A549 treated with ZK216348 at 1 μM for 4 hours (cell line): ENCODE results near the gene KRTAP9-7. TPM values are rescaled to one million over a fixed set of nuclear protein-coding genes. Genes with fewer than 3 reads are reported as not detected.

Experiments
- total RNA-seq: library from RNA; stranded (reverse); fragments of 200-300 nt; extraction: Qiagen RNA extraction; gene quantifications from 5 replicates; pipeline ENCODE4 v1.2.3, GENCODE V29; 2022; ENCODE audit warnings: low read depth

Gene KRTAP9-7
- not detected in 5 replicates for total RNA-seq

GRCh38 chr17:41275648-41276190 lies at the start of gene KRTAP9-7:
TSS of gene KRTAP9-7 (plus strand) at chr17:41275698. CDS start at chr17:41275698, 0 bp downstream.

GRCh38 chr17:41226598-41227095 lies 48.9 kb upstream of the KRTAP9-7 start, which contains the start of gene KRTAP9-2:
TSS of gene KRTAP9-2 (plus strand) at chr17:41226648. CDS start at chr17:41226655, 7 bp downstream.

GRCh38 chr17:41232399-41233105 lies 42.9 kb upstream of the KRTAP9-7 start, which contains the start of gene KRTAP9-3:
TSS of gene KRTAP9-3 (plus strand) at chr17:41232449. CDS start at chr17:41232502, 53 bp downstream.

GRCh38 chr17:41237949-41238437 lies 37.5 kb upstream of the KRTAP9-7 start, which contains the start of gene KRTAP9-8:
TSS of gene KRTAP9-8 (plus strand) at chr17:41237999. CDS start at chr17:41238052, 53 bp downstream.

GRCh38 chr17:41249637-41250240 lies 25.8 kb upstream of the KRTAP9-7 start, which contains the start of gene KRTAP9-4:
TSS of gene KRTAP9-4 (plus strand) at chr17:41249687. CDS start at chr17:41249721, 34 bp downstream.

GRCh38 chr17:41255381-41256290 lies 19.9 kb upstream of the KRTAP9-7 start, which contains the start of gene KRTAP9-9:
TSS of gene KRTAP9-9 (plus strand) at chr17:41255384.

GRCh38 chr17:41265078-41265477 lies 10.4 kb upstream of the KRTAP9-7 start, which contains the start of gene KRTAP9-6:
TSS of gene KRTAP9-6 (plus strand) at chr17:41265378. CDS start at chr17:41265378, 0 bp downstream.

GRCh38 chr17:41301916-41302901 lies 26.7 kb downstream of the KRTAP9-7 start, which contains the start of gene KRTAP29-1:
TSS of gene KRTAP29-1 (minus strand) at chr17:41302851. CDS start at chr17:41302851, 0 bp downstream.

GRCh38 chr17:41308918-41309359 lies 33.4 kb downstream of the KRTAP9-7 start, which contains the start of gene KRTAP16-1:
TSS of gene KRTAP16-1 (minus strand) at chr17:41309309. CDS start at chr17:41309253, 56 bp downstream.

GRCh38 chr17:41315204-41315794 lies 39.8 kb downstream of the KRTAP9-7 start, which contains the start of gene KRTAP17-1:
TSS of gene KRTAP17-1 (minus strand) at chr17:41315710. CDS start at chr17:41315650, 60 bp downstream.

Other genes with a start within 250 kb of the KRTAP9-7 start
- gene KRTAP1-5, start 248.5 kb upstream of the KRTAP9-7 start, total RNA-seq: not detected in 5 replicates
- gene KRTAP1-4, start 245.5 kb upstream of the KRTAP9-7 start, total RNA-seq: not detected in 5 replicates
- not detected in 5 replicates for gene KRTAP1-3, start 240.8 kb upstream of the KRTAP9-7 start, total RNA-seq
- not detected in 5 replicates for gene KRTAP1-1, start 234.2 kb upstream of the KRTAP9-7 start, total RNA-seq
- gene KRTAP2-1, start 228.4 kb upstream of the KRTAP9-7 start, total RNA-seq: not detected in 5 replicates
- gene KRTAP2-2, start 220.5 kb upstream of the KRTAP9-7 start, total RNA-seq: not detected in 5 replicates
- not detected in 5 replicates for gene KRTAP2-3, start 215.6 kb upstream of the KRTAP9-7 start, total RNA-seq
- not detected in 5 replicates for gene KRTAP2-4, start 209.8 kb upstream of the KRTAP9-7 start, total RNA-seq
- gene KRTAP4-7, start 191.5 kb upstream of the KRTAP9-7 start, total RNA-seq: not detected in 5 replicates
- not detected in 5 replicates for gene KRTAP4-8, start 177.6 kb upstream of the KRTAP9-7 start, total RNA-seq
- gene KRTAP4-16, start 173.5 kb upstream of the KRTAP9-7 start, total RNA-seq: not detected in 5 replicates
- gene KRTAP4-9, start 170.3 kb upstream of the KRTAP9-7 start, total RNA-seq: not detected in 5 replicates
- not detected in 5 replicates for gene KRTAP4-11, start 157.3 kb upstream of the KRTAP9-7 start, total RNA-seq
- gene KRTAP4-12, start 151.5 kb upstream of the KRTAP9-7 start, total RNA-seq: not detected in 5 replicates
- not detected in 5 replicates for gene KRTAP4-6, start 135.2 kb upstream of the KRTAP9-7 start, total RNA-seq
- not detected in 5 replicates for gene KRTAP4-5, start 125.9 kb upstream of the KRTAP9-7 start, total RNA-seq
- not detected in 5 replicates for gene KRTAP4-4, start 115.0 kb upstream of the KRTAP9-7 start, total RNA-seq
- not detected in 5 replicates for gene KRTAP4-3, start 107.5 kb upstream of the KRTAP9-7 start, total RNA-seq
- not detected in 5 replicates for gene KRTAP4-2, start 97.5 kb upstream of the KRTAP9-7 start, total RNA-seq
- 0.32 TPM in 1 of 5 replicates, not detected in the others for gene KRTAP4-1, start 90.8 kb upstream of the KRTAP9-7 start, total RNA-seq
- not detected in 5 replicates for gene KRTAP9-1, start 85.8 kb upstream of the KRTAP9-7 start, total RNA-seq
- gene KRTAP9-2, start 49.0 kb upstream of the KRTAP9-7 start, total RNA-seq: not detected in 5 replicates
- not detected in 5 replicates for gene KRTAP9-3, start 43.2 kb upstream of the KRTAP9-7 start, total RNA-seq
- not detected in 5 replicates for gene KRTAP9-8, start 37.7 kb upstream of the KRTAP9-7 start, total RNA-seq
- gene KRTAP9-4, start 26.0 kb upstream of the KRTAP9-7 start, total RNA-seq: not detected in 5 replicates
- not detected in 5 replicates for gene KRTAP9-9, start 20.3 kb upstream of the KRTAP9-7 start, total RNA-seq
- not detected in 5 replicates for gene KRTAP9-6, start 10.3 kb upstream of the KRTAP9-7 start, total RNA-seq
- gene KRTAP29-1, start 27.2 kb downstream of the KRTAP9-7 start, total RNA-seq: not detected in 5 replicates
- not detected in 5 replicates for gene KRTAP16-1, start 33.6 kb downstream of the KRTAP9-7 start, total RNA-seq
- not detected in 5 replicates for gene KRTAP17-1, start 40.0 kb downstream of the KRTAP9-7 start, total RNA-seq
- gene KRT33A, start 75.1 kb downstream of the KRTAP9-7 start, total RNA-seq: not detected in 5 replicates
- gene KRT33B, start 94.1 kb downstream of the KRTAP9-7 start, total RNA-seq: not detected in 5 replicates
- gene KRT34, start 106.6 kb downstream of the KRTAP9-7 start, total RNA-seq: 0.20 to 0.78 TPM (median 0.31 TPM) in 5 replicates
- not detected in 5 replicates for gene KRT31, start 121.9 kb downstream of the KRTAP9-7 start, total RNA-seq
- gene KRT37, start 148.9 kb downstream of the KRTAP9-7 start, total RNA-seq: not detected in 5 replicates
- not detected in 5 replicates for gene KRT38, start 165.3 kb downstream of the KRTAP9-7 start, total RNA-seq
- not detected in 5 replicates for gene KRT32, start 191.7 kb downstream of the KRTAP9-7 start, total RNA-seq
- not detected in 5 replicates for gene KRT35, start 205.5 kb downstream of the KRTAP9-7 start, total RNA-seq
- not detected in 5 replicates for gene KRT36, start 214.2 kb downstream of the KRTAP9-7 start, total RNA-seq
- gene KRT13, start 229.9 kb downstream of the KRTAP9-7 start, total RNA-seq: 0.21 to 0.28 TPM in 2 of 5 replicates, not detected in the others
- 3.1 to 5.1 TPM (median 4.0 TPM) in 5 replicates for gene KRT15, start 243.2 kb downstream of the KRTAP9-7 start, total RNA-seq